ENCODE data around the gene PRSS21.

The PRSS21 gene

GRCh38 chr16:2865651-2866050 is 48.6 kb downstream of the PRSS21 start:
- TF ChIP-seq NFIC (IDR thresholded peaks at IDR 0.05) (no peak), USF1 (IDR thresholded peaks at IDR 0.05) (no peak), CREB1 (IDR thresholded peaks at IDR 0.05; ENCODE audit: low read depth) (no peak), TEAD4 (IDR thresholded peaks at IDR 0.05) (no peak)
- TF ChIP-seq, protein P1, sequence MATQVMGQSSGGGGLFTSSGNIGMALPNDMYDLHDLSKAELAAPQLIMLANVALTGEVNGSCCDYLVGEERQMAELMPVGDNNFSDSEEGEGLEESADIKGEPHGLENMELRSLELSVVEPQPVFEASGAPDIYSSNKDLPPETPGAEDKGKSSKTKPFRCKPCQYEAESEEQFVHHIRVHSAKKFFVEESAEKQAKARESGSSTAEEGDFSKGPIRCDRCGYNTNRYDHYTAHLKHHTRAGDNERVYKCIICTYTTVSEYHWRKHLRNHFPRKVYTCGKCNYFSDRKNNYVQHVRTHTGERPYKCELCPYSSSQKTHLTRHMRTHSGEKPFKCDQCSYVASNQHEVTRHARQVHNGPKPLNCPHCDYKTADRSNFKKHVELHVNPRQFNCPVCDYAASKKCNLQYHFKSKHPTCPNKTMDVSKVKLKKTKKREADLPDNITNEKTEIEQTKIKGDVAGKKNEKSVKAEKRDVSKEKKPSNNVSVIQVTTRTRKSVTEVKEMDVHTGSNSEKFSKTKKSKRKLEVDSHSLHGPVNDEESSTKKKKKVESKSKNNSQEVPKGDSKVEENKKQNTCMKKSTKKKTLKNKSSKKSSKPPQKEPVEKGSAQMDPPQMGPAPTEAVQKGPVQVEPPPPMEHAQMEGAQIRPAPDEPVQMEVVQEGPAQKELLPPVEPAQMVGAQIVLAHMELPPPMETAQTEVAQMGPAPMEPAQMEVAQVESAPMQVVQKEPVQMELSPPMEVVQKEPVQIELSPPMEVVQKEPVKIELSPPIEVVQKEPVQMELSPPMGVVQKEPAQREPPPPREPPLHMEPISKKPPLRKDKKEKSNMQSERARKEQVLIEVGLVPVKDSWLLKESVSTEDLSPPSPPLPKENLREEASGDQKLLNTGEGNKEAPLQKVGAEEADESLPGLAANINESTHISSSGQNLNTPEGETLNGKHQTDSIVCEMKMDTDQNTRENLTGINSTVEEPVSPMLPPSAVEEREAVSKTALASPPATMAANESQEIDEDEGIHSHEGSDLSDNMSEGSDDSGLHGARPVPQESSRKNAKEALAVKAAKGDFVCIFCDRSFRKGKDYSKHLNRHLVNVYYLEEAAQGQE (IDR thresholded peaks at IDR 0.05; ENCODE audit: low read depth): no peak

DNA sequence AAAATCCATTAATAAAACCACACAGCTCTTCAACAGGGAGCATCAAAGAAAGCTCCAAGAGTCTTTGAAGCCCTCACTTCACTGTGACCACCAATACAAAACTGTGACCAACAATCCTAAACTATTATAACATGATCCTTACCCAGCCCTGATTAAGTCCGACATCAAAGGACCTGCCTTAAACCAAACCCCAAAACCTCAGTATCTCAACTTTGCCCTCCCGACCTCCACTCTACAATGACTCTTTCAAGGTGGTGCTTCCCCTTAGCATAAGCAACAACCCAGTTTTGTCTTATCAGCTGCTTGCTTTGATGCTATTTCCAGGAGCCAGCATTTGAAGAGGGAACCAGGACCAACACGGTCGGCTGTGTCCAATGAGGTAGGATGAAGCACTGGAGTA is 49.4 kb downstream of the PRSS21 start:
- TF ChIP-seq ZBTB7A (IDR thresholded peaks at IDR 0.05; ENCODE audit: low read depth) (no peak), CEBPB (IDR thresholded peaks at IDR 0.05) (no peak), TEAD4 (IDR thresholded peaks at IDR 0.05) (no peak), FOXM1 (IDR thresholded peaks at IDR 0.05; ENCODE audit: borderline replicate concordance, low read depth) (no peak)

- TF ChIP-seq ZBTB7A (IDR thresholded peaks at IDR 0.05; ENCODE audit: low read depth) (no peak), CREB1 (IDR thresholded peaks at IDR 0.05; ENCODE audit: low read depth) (no peak), FOXM1 (IDR thresholded peaks at IDR 0.05; ENCODE audit: borderline replicate concordance, low read depth) (no peak), CEBPB (IDR thresholded peaks at IDR 0.05) (no peak), USF1 (IDR thresholded peaks at IDR 0.05) (no peak), EP300 (IDR thresholded peaks at IDR 0.05; ENCODE audit: borderline replicate concordance) (no peak)
These were observed 50.6 kb downstream of the PRSS21 start for GRCh38 chr16:2867661-2867986.

DNA sequence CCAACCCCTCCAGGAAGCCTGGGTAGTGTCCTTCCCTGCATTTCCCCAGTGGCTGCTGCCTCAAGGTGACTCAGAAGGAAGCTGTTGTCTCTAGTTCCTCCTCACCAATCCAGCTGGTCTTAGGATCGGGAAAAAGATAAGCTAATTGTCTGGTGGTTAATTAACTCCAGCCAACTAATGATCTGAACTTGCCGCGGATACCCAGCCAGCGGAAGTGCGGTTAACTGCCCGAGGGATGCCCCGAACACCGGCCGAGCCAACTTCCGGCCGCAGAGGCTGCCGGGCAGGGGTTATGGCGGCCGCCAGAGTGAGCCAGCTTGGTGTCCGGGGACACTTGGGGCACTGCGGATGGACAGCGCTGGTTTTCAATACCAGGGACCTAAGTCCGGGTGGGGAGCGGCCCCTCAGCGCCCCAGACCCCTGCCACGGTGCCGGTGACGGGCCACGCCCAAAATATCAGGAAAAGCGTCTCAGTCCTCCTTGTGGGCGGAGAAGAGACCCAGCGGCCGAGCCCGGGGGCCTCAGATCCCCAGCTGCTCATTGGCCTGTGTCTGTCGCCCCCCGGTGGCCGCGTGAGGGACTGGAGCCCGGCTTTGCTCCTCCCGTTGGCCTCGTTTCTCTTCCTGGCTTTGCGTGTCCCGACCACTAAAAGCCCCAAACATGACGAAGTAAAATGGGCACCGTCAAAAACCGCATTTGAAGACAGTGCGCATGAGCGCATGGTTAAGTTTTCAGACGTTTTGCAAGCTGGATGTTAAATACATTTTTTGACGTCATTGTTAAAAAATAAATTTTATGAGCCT is 51.2 kb downstream of the PRSS21 start:
- TF ChIP-seq ZBTB7A (IDR thresholded peaks at IDR 0.05; ENCODE audit: low read depth): no peak
- TF ChIP-seq USF1 (IDR thresholded peaks at IDR 0.05): 0 out of 2 replicates have a peak, but pooled peaks have one; percentile 9
- TF ChIP-seq RAD21 (IDR thresholded peaks at IDR 0.05; ENCODE audit: low read depth): peak; percentile 92
- TF ChIP-seq, protein P2, sequence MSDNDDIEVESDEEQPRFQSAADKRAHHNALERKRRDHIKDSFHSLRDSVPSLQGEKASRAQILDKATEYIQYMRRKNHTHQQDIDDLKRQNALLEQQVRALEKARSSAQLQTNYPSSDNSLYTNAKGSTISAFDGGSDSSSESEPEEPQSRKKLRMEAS (IDR thresholded peaks at IDR 0.05): 0 out of 2 replicates have a peak, but pooled peaks have one; percentile 46
- TF ChIP-seq YY1 (IDR thresholded peaks at IDR 0.05; ENCODE audit: low read depth): peak; percentile 98
- TF ChIP-seq TCF12 (IDR thresholded peaks at IDR 0.05; ENCODE audit: low read depth): peak; percentile 76; the same call in 1 of the 2 replicates
- no peak for TF ChIP-seq CREB1 (IDR thresholded peaks at IDR 0.05; ENCODE audit: low read depth)
- TF ChIP-seq TAF1 (IDR thresholded peaks at IDR 0.05; ENCODE audit: low read depth): peak; percentile 96
- 0 out of 2 replicates have a peak, but pooled peaks have one; percentile 30 for TF ChIP-seq EGR1 (IDR thresholded peaks at IDR 0.05)
- TF ChIP-seq NFIC (IDR thresholded peaks at IDR 0.05): 0 out of 2 replicates have a peak, but pooled peaks have one; percentile 19
- TF ChIP-seq, protein P1 (IDR thresholded peaks at IDR 0.05; ENCODE audit: low read depth): no peak
- TF ChIP-seq CEBPB (IDR thresholded peaks at IDR 0.05): no peak
- no peak for TF ChIP-seq FOXM1 (IDR thresholded peaks at IDR 0.05; ENCODE audit: borderline replicate concordance, low read depth)
- TF ChIP-seq TEAD4 (IDR thresholded peaks at IDR 0.05): peak; percentile 6; the same call in 1 of the 2 replicates
- TF ChIP-seq EP300 (IDR thresholded peaks at IDR 0.05; ENCODE audit: borderline replicate concordance): 0 out of 2 replicates have a peak, but pooled peaks have one; percentile 22
